C1 segment of cervical spinal cord (tissue), 14 donors: ENCODE results near the gene MYO15B.

Experiments used
- DNase-seq, 14 donors: peaks; one replicate each; lab custom pipeline; 2025; lab: John Stamatoyannopoulos, UW

MYO15B gene

DNA sequence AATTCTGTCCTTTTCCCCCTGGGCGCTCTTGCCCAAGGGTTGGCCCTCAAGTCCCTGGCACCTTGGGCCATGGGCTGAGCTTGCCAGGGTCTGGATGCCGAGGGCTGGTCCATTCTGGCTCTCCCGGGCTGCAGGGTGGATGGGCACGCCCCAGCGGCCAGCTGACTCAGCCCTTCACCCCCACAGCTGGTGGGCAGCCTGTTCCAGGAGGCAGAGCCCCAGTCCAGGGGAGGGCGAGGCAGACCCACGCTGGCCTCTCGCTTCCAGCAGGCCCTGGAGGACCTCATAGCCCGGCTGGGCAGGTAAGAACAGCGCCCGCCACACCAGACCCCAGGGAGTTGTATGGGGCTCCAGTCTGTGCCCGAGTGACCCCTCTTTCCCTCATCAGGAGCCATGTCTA is 15.0 kb downstream of the MYO15B start:
- no peak for DNase-seq

DNA sequence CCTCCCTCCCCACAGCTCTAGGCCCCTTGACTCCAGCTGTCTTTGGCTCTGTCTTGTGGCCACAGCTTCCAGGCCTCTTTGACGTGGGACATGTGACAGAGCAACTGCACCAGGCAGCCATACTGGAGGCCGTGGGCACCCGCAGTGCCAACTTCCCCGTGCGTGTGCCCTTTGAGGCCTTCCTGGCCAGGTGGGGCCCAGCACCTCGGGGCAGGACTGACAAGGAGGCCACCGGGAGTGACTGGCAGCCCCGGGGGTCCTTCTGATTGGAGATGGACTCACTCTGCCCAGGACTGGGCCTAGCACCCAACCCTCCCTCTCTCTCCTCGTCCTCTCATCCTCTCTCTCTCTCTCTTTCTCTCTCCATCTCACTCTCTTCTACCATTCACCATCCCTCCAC is 15.5 kb downstream of the MYO15B start:
- no peak for DNase-seq

GRCh38 chr17:75604034-75604695 is 16.6 kb downstream of the MYO15B start:
- no peak for DNase-seq

DNA sequence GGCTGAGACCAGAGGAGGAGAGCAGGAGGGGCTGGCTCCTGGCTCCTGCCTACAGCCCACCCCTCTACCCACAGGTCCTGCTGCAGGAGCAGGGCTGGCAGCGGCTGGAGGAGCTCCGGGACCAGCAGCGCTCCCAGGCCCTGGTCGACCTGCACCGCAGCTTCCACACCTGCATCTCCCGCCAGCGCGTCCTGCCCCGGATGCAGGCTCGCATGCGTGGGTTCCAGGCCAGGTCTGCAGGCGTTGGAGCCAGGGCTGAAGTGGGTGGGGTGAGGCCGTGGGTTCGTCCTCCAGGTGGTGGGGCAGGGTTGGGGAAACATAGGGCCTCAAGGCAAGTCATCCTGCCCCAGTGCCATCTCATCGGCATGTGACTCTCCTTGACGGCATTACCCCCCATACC is 18.2 kb downstream of the MYO15B start:
- no peak for DNase-seq

DNA sequence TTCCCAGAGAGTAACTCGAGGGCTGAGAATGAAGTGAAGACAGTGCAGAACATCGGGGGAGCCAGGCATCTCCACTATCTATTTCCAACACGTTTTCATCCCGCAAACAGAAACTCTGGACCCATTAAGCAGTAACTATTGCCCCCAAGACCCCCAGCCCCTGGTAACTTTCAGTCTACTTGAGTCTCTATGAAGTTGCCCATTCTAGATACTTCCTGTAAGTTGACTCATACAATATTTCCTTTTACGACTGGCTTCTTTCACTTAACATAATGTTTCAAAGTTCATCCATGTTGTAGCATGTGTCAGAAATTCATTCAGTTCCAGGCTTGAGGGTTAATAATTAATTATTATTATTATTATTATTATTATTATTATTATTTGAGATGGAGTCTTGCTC is 19.5 kb downstream of the MYO15B start:
- no peak for DNase-seq

GRCh38 chr17:75610103-75610984 is 22.7 kb downstream of the MYO15B start:
- DNase-seq, result no peak

DNA sequence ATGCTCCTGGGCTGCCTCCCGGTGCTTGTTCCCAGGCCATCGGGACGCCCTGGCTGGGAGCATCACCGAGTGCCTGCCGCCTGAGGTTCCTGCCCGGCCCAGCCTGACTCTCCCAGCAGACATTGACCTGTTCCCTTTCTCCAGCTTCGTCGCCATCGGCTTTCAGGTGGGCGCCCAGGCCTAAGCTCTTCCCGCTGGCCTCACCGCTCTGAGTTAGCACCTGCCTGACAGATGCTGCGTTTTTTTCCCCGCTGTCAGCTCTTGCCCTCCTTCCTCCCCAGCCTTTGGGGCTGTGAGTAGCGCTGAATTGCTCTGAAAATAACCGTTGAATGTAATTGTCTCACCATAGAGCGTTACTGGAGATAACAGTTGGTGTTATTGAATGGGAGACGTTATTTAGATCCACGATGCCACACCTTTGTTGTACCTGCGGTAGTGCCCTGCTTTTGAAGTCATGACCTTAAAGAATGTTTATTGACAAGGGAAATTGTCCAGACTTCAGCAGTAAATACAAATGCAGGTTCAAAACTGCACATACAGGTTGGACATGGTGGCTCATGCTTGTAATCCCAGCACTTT is 24.3 kb downstream of the MYO15B start:
- no peak for DNase-seq

DNA sequence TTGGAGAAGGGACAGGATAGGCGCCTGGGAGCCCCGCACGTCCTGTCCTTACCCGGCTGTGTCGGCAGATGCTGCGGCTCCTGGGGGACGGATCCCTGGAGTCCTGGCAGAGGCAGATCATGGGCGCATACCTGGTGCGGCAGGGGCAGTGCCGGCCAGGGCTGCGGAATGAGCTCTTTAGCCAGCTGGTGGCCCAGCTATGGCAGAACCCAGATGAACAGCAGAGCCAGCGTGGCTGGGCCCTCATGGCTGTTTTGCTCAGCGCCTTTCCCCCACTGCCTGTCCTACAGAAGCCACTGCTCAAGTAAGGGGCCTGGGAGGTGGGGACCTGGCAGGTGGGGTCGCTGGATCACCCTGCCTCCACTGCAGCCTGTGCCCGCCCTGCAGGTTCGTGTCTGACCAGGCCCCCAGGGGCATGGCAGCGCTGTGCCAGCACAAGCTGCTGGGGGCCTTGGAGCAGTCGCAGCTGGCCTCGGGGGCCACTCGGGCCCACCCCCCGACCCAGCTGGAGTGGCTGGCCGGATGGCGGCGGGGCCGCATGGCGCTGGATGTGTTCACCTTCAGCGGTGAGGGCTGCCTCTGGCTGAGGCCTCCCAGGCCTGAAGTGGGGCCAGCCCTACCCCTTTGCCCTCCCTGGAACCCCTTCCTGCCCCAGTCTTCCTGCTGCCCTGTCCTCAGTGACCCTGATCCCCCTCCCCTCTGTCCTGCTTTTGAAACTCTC is 25.5 kb downstream of the MYO15B start:
- no peak for DNase-seq

DNA sequence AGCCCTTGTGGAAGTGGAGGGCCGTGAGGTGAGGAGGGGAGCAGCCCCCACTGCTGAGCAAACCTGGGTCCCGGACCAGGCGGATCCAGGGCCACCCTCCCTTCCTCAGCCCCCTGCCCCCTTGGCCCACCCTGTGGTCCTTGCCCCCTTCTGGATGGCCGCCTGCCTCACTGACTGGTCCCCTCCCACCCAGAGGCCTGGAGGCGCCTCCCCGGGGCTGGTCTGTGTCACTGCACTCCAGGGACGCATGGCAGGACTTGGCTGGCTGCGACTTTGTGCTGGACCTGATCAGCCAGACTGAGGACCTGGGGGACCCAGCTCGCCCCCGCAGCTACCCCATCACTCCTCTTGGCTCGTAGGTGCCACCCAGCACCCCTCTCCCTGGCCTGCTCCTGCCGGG is 26.4 kb downstream of the MYO15B start:
- no peak for DNase-seq

DNA sequence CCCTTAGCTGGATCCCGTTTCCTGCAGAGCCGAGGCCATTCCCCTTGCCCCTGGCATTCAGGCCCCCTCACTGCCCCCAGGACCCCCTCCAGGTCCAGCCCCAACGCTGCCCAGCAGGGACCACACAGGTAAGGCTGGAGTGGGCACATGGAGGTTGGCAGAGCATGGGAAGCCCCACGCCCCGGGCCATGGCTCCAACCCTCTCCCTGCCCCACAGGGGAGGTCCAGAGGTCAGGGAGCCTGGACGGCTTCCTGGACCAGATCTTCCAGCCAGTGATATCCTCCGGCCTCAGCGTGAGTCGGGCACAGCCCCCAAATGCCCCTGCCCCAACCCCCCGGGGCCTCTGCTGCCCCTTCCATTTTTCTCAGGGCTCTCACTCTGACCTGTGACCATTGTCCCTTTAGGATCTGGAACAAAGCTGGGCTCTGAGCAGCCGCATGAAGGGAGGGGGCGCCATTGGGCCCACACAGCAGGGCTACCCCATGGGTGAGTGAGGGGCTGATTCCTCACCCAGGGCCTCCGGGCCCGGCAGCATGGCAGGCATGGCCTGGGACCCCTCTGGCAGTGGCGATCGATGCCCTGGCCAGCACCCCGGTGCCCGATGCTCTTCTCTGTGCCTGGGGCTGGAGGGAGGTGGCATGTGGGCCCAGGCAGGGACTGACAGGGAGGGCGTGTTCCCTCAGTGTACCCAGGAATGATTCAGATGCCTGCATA is 27.1 kb downstream of the MYO15B start:
- no peak for DNase-seq

GRCh38 chr17:75615301-75615700 is 27.7 kb downstream of the MYO15B start:
- DNase-seq, result no peak

DNA sequence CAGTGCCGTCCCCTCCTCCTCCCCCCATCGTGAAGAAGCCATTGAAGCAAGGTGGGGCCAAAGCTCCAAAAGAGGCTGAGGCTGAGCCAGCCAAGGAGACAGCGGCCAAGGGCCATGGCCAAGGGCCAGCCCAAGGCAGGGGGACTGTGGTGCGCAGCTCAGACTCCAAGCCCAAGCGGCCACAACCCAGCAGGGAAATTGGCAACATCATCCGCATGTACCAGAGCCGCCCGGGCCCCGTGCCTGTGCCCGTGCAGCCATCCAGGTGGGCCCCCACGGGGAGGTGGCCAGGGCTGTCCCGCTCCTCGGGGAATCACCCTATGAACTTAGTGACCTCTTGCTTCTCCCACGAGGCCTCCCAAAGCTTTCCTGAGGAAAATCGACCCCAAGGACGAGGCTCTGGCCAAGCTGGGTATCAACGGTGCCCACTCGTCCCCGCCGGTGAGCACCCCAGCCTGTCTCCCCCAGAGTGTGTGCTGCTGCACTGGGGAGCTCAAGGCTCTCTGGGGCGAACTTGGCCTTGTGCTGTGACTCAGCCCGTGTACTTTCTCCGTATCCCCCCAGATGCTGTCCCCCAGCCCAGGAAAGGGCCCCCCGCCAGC is 29.0 kb downstream of the MYO15B start:
- no peak for DNase-seq

- no peak for DNase-seq
Measured at GRCh38 chr17:75617218-75617617, 29.6 kb downstream of the MYO15B start.

DNA sequence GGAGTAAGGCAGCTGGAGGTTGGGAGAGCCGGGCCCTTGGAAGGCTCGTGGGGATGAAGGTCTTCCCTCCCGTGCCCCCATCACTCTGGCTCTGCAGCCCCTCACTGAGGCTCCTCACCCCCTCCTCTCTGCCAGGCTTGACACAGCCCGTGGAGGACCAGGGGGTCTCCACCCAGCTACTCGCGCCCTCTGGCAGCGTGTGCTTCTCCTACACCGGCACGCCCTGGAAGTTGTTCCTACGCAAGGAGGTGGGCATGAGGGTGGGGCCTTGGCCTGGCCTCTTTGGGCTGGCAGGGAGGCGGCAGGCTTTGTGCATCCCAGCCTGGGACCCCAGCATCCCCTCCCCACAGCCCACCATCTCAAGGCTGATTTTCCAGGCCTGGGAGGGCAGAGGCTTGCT is 30.1 kb downstream of the MYO15B start:
- no peak for DNase-seq

DNA sequence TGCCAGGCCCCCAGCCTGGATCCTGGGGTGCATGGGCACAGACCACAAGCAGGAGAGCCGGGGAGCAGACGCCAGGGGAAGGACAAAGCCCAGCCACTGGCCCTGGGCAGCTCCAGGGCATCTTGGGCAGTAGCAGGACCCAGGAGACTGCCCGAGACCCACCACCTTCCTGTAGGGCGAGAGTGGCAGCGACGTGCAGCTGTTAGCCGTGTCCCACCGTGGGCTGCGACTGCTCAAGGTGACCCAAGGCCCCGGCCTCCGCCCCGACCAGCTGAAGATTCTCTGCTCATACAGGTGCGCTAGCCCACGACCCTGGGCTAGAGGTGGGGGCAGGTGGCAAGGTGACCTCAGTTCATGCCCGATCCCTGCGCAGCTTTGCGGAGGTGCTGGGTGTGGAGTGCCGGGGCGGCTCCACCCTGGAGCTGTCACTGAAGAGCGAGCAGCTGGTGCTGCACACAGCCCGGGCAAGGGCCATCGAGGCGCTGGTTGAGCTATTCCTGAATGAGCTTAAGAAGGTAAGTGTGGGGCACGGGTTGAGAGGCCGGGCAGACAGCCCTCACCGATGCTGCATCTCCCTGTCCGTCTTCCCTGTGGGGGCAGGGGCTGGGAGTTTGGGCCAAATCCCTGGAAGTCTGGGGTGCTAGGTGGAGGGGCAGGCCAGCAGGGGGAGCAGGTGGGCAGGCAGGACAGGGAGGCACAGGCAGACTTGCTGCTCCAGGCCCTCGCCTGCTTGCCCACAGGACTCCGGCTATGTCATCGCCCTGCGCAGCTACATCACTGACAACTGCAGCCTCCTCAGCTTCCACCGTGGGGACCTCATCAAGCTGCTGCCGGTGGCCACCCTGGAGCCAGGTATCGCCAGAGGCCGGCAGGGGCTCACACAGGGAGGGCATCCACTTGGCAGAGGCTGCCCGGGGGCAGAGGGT is 32.2 kb downstream of the MYO15B start:
- peak in 1 of 14 donors; percentile 65 for DNase-seq

GRCh38 chr17:75621489-75621888 is 33.9 kb downstream of the MYO15B start:
- DNase-seq, result no peak

GRCh38 chr17:75622076-75622475 is 34.5 kb downstream of the MYO15B start:
- no peak for DNase-seq

DNA sequence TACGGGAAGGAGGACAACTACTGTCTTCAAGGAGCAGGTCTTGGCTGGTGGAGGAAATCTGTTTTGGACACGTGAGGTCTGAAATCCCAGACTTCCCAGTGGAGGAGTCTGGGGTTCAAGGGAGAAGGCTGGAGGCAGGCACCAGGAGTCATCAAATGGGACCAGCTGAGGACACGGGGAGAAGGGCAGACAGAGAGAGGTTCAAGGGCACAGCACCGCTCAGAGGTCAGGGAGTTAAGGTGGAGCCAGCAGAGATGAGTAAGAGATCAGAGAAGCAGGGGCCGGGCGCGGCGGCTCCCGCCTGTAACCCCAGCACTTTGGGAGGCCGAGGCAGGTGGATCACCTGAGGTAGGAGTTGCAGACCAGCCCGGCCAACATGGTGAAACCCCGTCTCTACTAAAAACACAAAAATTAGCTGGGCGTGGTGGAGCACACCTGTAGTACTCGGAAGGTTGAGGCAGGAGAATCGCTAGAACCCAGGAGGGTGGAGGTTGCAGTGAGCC is 35.2 kb downstream of the MYO15B start:
- DNase-seq, result no peak

GRCh38 chr17:75623386-75623785 is 35.8 kb downstream of the MYO15B start:
- DNase-seq, result no peak

- DNase-seq, result no peak
Measured at GRCh38 chr17:75624021-75624420, 36.4 kb downstream of the MYO15B start.
